NCI-H510A treated with DMSO at 0.1 percent for 48 hours (cell line): ENCODE measurements around the gene C3orf85.
"Not testable (repeated sequence)": the region's sequence is repeated elsewhere in the genome, so short reads cannot be mapped to it uniquely, and the experiment has no call there.

Experiments used
- DNase-seq: peaks from one replicate; lab custom pipeline; 2025; lab: John Stamatoyannopoulos, UW

Gene C3orf85, protein sequence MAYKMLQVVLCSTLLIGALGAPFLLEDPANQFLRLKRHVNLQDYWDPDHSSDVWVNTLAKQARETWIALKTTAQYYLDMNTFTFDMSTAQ

DNA sequence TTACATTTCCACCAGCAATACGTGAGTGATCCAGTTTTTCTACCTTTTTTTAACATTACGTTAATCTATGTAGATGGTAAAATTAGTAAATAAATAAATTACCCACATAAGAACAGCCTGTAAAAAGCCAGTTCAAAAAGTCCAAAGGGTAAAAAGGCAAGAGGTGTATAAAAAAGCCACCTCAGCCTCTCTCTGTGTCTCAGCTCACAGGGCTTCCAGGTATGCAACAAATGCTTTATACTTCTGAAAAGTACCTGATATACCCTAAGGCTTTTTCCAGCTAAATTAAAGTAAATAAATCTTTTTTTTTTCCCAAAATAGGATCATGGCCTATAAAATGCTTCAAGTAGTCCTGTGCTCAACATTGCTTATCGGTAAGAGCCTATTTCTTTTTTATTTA is at the start of gene C3orf85:
TSS of gene C3orf85 (plus strand) at position 197 of the 400 bp plus-strand sequence. CDS start at position 326, 129 bp downstream.
- no peak for DNase-seq

DNA sequence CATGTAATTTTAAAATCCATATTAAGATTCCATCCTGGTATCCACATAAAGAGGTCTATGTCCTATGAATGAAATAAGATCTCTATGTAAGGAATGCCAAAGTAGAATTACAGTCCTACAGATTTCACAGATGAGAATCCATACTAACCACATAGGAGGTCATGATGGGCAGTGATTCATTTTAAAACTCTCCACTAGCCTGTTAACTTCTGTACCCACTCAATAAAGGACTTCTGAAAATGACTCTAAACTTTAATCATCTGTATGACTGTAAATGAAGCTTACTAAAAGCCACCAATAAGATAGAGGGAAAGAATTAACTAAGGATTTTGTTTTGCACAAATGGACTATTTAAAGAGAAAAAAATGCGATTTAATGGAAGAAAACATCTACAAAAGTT is 47.3 kb upstream of the C3orf85 start:
- DNase-seq: no peak

DNA sequence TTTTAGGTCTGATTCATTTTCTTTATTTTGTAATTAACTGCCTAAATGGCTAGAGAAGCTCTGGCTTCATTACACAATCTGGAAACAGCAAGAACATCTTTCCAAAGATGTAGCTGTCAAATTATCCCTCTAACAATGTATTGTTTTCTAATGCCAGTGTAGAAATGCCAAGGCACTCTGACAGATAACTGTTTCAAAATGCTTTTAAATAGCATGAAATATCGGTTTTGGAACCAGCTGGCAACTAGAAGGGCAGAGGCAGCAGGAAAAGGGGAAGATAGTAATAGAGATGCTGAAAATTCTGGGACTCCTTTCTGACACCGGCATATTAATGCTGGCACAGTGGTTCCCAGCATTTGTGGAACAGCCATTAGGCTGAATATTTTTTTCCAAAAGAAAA is 44.7 kb upstream of the C3orf85 start:
- no peak for DNase-seq

DNA sequence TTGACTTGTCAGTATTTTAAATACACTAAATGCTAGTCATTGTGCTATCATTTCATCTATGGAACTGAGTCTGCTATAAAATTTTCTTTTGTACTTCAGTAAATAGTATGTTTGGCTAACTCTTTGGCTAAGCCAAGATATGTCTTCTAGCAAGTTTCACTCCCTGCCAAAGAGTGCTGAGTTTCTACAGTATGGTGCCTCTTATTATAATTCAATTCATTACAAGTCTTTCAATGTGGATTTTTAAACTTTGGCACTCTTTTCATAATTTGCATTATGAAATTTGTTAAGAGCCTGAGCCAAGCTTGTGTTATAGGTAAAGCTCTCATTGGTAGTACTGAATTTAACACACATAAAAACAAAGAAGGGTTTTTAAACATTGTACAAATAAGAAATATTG is 43.0 kb upstream of the C3orf85 start:
- DNase-seq: no peak

DNA sequence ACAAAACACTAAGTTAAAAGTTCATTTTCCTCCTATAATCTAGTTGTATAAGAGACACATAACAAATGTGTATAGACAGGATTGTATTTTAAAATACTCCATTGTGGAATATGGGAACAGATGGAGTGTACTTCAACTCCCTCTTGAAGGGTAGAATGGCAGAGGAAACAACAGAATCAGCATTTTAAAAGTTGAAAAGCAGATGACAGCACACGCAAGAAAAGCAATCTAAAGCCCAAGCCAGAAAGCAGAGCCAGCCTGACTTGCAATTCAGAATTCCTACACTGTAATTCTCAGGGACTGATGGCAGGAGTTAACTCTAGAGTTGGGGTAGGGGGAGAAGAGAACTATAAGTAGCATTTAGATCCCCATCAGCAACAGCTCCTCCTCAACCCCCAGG is 41.4 kb upstream of the C3orf85 start:
- DNase-seq: no peak

DNA sequence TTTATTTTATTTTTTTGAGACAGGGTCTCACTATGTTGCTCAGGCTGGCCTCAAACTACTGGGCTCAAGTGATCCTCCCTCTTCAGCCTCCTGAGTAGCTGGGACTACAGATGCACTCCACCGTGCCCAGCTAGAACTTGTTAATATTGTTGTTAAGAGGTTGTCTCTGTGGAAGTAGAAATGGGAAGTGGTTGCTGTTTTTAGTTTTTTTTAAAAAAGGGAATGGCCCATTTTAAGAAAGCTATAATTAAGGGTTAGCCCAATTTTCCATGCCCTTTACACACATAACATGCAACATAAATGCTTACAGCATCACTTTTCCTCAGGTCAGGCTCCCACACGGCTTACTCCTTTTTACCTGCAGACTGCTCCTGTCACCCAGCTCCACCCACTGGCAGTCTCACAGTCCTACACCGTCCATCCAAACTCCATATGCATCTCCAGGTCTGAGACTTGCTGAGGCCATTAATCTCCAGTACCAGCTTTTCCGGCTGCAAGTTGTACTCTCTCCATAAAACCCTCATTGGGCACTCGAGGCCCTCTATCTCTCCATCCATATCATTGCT is 38.4 kb upstream of the C3orf85 start:
- DNase-seq: peak; percentile 22

DNA sequence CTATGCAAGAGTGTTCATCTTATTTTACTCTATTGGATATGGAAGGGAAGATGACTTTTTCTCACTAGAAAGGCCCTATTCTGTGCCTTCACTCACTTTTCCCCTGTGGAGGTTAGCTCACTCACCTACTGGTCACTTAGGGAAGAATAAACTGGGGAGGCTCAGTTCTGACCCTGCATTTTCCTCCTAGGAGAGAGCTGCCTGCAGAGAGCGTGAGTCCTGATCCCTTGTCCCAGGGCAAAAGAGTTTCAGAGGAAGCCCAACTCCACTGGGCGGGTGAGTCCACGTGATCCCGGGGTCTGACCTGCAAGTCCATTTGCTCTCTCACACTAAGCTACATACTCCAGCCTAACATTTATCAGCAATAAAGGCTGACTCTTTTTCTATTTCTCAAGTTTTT is 26.9 kb upstream of the C3orf85 start:
- no peak for DNase-seq

DNA sequence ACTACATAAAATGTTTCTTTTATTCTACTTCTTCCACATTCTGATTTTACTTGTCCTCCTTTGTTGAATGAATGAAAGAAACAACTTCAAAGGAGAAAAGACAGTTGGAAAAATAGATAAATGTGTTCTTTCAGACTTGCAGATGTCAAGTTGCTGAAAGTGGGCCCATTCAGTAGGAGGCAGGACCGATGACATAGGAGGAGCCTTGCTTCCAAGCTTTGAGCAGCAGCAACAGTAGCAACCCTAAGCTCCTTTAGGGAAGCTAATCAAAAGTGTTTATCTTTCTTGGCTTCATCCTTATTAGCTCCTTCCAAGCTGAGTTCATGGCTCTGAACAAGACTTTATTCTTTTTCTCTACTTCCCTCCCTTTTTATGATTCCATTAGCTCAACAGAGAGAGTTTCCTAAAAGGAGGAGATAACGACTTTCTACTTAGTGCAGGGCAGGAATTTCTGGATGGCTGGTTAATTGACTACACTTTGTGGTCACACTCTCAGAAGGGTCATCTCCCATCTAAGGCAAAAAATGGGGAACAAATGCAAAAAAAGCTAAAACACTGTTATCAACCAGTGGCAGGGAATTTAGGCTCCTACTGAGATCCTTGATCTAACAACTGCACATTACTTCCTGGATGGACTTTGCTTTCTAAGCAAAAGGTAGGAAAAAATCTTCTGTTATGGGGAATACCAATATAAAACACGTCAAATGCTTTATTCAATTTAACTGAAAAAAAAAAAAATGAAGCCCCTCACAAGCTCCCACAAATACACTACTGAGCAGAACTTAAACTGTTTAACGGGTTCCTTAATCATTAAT is 23.4 kb upstream of the C3orf85 start:
- no peak for DNase-seq

DNA sequence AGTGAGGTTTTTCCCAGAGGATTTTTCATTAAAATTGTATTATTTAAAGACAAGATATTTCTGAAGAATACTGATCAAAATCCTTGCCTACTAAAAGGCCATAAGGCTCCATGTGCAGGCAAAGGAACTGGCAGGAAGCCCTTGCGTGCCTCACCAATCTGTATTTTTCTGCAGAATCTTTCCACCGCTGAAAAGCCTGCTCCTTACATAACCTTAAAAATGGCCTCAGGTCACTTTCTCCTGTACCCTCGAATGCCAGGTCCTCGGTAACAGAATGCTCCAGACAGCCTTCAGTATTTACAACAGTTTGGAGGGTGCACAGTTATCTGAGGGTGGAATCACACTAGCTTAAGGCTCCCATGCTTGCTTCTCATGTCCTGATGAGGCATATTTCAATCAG is 21.8 kb upstream of the C3orf85 start:
- DNase-seq: no peak

DNA sequence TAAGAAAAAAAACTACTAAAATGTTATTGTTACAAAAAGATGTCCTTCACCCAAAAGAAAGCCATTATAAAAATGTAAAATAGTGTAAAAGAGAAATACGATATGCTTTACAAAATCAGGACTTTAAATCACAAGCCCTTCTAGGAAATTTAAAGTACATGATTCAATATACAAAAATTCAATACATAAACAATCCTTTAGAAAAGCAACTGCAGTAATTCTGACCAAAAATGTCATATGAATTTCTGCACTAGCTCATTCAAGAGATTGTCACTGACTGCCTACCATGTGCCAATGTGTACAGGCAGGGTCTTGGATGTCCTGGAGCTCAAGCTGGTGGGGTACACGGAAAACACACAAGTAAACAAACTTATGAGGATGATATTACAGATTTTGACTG is 21.1 kb upstream of the C3orf85 start:
- DNase-seq: no peak

DNA sequence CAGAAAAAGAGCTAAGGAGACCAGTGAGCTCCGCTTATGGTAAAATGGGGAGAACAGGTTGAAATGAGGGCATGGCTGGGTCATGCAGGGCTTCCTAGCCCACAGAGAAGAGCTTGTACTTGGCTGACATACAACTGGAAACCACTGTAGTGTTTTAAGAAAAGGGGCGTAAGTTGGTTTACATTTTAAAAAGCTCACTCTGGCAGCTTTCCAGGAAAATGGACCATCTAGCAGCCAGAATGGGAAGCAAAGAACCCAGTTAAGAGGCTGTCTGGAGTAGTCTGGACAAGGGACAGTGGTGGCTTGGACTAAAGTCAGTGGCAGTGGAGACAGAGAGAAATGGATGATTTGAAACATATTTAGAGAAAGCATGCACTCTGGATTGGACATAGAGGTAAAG is 20.5 kb upstream of the C3orf85 start:
- DNase-seq: no peak

DNA sequence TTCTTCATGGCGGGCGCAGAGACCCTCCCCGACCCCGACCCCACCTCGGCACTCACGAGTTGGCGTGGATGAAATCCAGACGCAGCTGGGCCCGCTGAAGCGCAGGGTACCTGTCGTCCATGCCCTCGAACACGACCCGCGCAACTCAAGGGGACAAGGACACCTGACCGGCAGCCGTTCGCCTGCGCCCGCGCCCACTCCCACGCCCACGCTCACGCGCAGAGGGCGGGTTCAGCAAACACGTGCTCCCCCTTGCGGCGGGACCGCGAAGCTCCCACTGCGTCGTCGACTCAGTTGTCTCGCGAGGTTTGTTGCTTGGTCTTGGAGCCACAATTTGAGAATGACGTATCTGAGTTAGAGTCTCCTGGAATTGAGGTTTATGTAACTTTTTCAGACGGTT is 18.6 kb upstream of the C3orf85 start, which contains the start of gene MORC1:
TSS of gene MORC1 (minus strand) at position 196 of the 400 bp plus-strand sequence. CDS start at position 121, 75 bp downstream.
- no peak for DNase-seq

DNA sequence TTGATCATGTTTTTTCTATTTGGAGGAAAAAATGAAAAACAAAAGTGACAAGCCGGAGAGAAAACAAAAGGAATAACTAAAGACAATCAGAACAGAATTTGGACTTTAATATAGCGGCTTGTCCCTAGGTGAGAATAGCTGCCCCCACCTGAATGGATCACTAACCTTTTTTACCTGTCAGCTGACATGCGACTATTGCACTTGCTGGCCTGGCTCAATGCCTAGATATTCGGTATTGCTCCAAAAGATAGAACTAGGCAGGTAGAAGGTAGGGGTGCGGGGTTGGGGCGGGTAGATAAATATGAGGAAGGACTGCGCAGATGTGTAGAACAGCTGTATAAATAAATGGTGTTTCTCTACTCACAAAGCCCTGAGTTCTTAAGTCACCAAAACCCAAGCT is 17.9 kb upstream of the C3orf85 start:
- DNase-seq: no peak

DNA sequence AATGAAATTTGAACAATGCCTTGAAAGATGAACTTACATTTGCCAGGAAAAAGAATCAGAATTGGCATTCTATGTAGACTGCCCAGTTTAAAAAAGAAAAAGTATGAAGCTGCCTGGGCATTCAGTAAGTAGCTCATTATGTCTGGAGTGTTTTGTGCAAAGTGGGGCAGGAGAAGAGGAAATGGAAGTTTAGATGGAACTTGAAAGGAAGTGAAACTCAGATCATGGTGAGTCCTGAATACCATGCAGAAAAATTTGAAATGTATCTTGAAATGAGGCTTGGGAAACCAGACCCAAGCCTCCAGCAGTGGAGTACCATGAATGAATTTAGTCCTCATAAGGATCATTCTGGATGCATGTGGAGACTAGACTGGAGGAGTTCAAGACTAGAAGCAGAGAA is 13.8 kb upstream of the C3orf85 start:
- DNase-seq: no peak

DNA sequence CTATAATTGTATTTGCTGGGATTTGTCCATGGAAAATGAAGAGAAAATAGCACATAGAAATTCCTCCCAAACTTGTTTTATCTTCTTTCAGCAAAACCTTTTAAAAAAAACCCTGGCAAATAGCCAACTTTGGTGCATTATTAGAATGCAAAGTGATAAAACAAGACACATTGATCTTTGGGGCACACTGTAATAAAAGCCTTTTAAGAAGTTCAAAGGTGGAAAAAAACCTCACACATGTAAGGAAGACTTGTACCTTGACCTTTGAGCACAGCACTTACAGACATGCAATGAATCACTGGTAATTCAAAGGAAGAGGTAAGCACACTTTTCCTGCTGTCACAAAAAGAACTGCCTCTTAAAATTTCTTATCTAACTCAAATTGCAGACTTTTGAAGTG is 10.6 kb upstream of the C3orf85 start:
- no peak for DNase-seq

DNA sequence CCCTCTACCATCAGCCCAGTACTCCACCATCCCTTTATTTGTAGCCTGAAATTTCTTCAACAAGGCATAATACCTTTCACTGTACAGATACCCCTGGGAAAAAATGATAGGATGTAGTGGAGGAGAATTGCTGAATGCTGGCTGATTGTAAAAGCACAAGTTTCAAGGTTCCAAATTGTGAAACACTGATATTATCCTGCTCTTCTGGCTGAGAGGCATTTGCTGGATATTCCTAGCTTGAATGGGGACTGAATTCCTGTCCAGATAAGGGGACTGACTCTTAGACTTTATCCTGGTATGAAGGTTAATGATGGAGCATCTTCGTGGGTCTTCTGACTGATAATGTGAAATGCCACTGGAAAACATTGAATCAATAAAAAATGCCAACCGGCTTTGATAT is 9.0 kb upstream of the C3orf85 start:
- DNase-seq: no peak

DNA sequence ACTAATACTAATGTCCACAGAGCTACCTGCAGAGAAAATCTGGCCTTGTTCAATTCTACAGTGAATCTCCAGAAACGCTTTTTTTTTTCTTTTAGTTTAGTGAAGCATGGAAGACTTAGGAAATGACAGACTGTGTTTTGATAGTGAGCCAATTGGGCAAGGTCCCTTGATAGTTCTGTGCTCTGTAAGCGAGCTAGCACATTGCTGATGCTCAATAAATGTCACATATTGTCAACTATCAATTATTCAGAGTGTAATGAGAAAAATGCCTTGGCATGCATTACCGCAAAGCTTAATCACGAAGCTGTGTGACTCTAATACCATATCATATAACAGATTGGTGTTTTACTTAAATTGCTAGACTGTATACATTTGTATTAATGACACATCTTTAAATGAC is 5.2 kb upstream of the C3orf85 start:
- no peak for DNase-seq

DNA sequence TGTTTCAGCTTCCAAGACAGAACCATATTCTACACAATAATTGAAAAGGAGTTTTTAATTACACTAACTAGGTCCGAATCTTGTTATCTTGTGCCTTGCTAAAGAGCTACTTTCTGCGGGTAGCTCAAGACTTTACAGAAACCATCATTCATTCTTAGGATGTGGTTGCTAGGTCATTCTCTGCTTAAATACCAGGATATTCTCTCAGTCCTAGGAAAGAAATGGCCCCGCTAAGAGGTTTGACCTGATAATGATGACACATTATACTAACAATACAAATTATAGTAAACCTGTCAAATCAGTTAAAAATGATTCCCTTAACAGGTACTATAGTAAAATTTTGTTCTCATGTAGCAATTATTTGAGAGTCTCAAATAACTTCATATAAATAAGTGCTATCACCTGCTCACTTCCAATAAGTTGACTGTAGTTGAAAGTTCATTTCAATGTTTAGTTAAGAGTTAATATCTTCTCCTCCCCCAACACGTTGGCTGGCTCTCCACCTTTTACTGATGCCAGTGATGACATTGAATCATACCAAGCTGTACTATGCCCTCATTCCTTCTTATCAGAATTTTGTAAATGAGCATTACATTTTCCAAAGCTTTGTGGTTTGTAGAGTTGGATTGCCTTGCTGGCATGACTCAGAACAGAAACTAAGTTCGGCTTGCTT is 3.6 kb upstream of the C3orf85 start:
- no peak for DNase-seq

DNA sequence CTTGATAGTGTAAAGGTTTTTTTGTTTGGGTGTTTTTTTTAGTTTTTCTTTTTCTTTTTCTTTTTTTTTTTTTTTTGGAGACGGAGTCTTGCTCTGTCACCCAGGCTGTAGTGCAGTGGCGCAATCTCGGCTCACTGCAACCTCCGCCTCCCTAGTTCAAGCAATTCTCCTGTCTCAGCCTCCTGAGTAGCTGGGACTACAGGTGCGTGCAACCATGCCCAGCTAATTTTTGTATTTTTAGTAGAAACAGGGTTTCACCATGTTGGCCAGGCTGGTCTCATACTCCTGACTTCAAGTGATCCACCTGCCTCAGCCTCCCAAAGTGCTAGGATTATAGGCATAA is 3.1 kb upstream of the C3orf85 start:
- DNase-seq: not testable (repeated sequence)

DNA sequence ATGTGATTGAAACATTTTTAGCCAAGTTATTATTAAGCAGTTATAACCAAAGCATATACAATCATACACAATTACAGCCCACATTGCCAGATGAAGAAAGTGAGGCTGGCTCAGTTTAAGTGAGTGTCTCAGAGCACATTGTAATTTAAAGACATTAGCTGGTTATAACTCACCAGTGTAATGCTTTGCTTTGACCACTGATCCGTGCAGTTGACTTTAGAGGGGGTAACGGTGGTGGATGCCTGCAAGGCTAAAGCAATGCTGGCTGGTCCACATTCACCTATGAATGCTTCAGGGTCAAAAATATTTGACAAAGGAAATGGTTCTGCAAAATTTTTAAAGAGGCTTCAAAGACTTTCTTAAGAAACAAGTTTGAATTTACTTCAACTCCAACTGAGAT is 1.2 kb downstream of the C3orf85 start:
- DNase-seq: no peak

DNA sequence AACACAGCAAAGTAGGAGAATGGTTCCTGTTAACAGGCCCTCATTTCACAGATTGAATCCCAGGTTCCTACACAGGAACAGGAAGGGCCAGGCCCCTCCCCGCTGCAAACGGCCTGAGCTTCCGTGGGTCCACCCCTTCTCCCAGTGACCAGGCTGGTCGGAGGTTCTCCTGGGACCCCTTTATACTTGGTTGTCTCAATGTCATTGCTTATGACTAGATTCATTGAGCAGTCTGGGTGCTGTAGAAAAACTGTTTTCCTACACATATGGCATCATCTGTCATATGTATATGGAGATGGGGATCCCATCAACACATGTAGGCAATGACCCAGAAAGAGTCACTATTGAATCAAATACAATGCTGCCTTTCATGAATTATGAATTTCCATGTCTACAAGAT is 3.8 kb downstream of the C3orf85 start:
- DNase-seq: no peak

DNA sequence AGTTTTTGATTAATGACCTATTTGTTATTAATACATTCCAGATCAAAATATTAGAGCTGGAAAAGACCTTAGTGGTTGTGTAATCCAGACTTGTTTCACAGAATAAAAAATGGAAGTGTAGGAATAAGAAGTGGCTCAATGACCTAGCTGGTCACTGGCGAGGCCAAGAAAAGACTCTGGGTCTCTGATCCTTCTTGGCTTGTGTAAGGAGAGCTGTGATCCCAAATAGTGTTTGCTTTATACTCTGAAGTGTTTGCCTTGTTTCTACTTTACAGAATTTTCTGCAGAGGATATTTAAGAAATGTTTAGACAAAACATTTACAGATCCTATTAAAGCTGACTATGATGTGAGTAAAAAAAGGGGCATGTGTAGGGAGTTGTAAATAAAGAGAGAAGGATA is 7.1 kb downstream of the C3orf85 start:
- DNase-seq: no peak

DNA sequence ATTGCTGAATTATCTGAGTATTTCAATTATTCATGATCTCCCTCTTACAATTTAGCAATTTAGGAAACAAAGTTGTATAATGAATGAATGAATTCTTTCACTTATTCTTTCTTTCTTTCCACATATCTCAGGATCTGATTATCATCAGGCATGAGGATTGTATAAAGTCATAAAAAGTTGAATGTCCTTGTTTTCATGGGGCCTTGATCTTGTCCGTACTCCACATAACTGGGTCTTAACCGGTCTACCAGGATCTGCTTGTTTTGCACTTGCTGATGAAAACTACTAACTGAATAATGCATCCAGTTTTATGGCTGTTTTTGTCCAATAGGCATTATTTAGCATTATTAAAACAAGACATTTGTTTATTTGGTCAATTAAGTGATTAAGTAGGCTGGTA is 12.6 kb downstream of the C3orf85 start:
- DNase-seq: no peak
